Neural progenitor cell (in vitro differentiated cells): ENCODE data around the gene KCNK5. TPM values are rescaled to one million over a fixed set of nuclear protein-coding genes. Genes with fewer than 3 reads are reported as not detected.

Source experiments
- DNase-seq: peaks from one replicate; pipeline ENCODE4 v3.0.0-alpha.2; 2016; ENCODE audit warnings: low spot score
- H2AFZ ChIP-seq: fragments of 200-600 bp; sonication (generic); replicated peaks from 2 replicates; pipeline ENCODE4 v1.6.1; 2016; ENCODE audit warnings: antibody characterized with exemption
- H3F3A ChIP-seq: fragments of 200-600 bp; sonication (generic); 2 replicates; pipeline ENCODE4 v1.6.1; 2016; ENCODE audit warnings: antibody characterized with exemption, low read depth
- H3K27ac ChIP-seq: fragments of 200-600 bp; sonication (generic); 2 replicates; pipeline ENCODE4 v1.5.1; 2016; ENCODE audit warnings: mild to moderate bottlenecking
- H3K27me3 ChIP-seq: fragments of 200-600 bp; sonication (generic); 2 replicates; pipeline ENCODE4 v1.6.1; 2016; ENCODE audit warnings: mild to moderate bottlenecking, moderate library complexity
- H3K36me3 ChIP-seq: fragments of 200-600 bp; sonication (generic); 2 replicates; pipeline ENCODE4 v1.5.1; 2016
- H3K4me1 ChIP-seq: fragments of 200-600 bp; sonication (generic); 2 replicates; pipeline ENCODE4 v1.6.1; 2016; ENCODE audit warnings: mixed run types
- H3K4me2 ChIP-seq: fragments of 200-600 bp; sonication (generic); 2 replicates; pipeline ENCODE4 v1.6.1; 2016
- H3K4me3 ChIP-seq: fragments of 200-600 bp; sonication (generic); 2 replicates; pipeline ENCODE4 v1.5.1; 2016
- H3K79me2 ChIP-seq: fragments of 200-600 bp; sonication (generic); 2 replicates; pipeline ENCODE4 v1.6.1; 2016; ENCODE audit warnings: low read depth
- H3K9ac ChIP-seq: fragments of 200-600 bp; sonication (generic); 2 replicates; pipeline ENCODE4 v1.6.1; 2016
- H3K9me3 ChIP-seq: fragments of 200-600 bp; sonication (generic); 2 replicates; pipeline ENCODE4 v1.5.1; 2016; ENCODE audit warnings: low read depth
- H4K20me1 ChIP-seq: fragments of 200-600 bp; sonication (generic); 2 replicates; pipeline ENCODE4 v1.6.1; 2016; ENCODE audit warnings: low read depth
- H3K27ac Mint-ChIP-seq: 3 replicates; pipeline ENCODE4 v1.8.0; 2021; ENCODE audit warnings: mixed read lengths
- H3K27me3 Mint-ChIP-seq: 2 replicates; pipeline ENCODE4 v1.8.0; 2022; ENCODE audit warnings: low read depth, mild to moderate bottlenecking, inconsistent platforms, moderate library complexity, mixed read lengths; ENCODE audit not compliant: insufficient read depth
- H3K36me3 Mint-ChIP-seq: 3 replicates; pipeline ENCODE4 v1.8.0; 2021; ENCODE audit warnings: mixed read lengths
- H3K4me1 Mint-ChIP-seq: 3 replicates; pipeline ENCODE4 v1.8.0; 2021; ENCODE audit warnings: mixed read lengths
- H3K4me3 Mint-ChIP-seq: 3 replicates; pipeline ENCODE4 v1.8.0; 2021; ENCODE audit warnings: mild to moderate bottlenecking, moderate library complexity, mixed read lengths
- H3K9me3 Mint-ChIP-seq: 3 replicates; pipeline ENCODE4 v1.8.0; 2020; ENCODE audit warnings: mixed read lengths
- CTCF ChIP-seq: fragments of 200-600 bp; sonication (generic); IDR thresholded peaks from 2 replicates; pipeline ENCODE4 v1.5.1; 2017; ENCODE audit warnings: antibody characterized with exemption, mild to moderate bottlenecking
- EZH2 ChIP-seq: fragments of 200-600 bp; sonication (generic); IDR thresholded peaks from 2 replicates; pipeline ENCODE4 v1.6.1; 2017; ENCODE audit warnings: antibody characterized with exemption, mild to moderate bottlenecking, moderate library complexity
- EZH2phosphoT487 ChIP-seq: fragments of 200-600 bp; sonication (generic); IDR thresholded peaks from 2 replicates; pipeline ENCODE4 v1.6.1; 2017; ENCODE audit warnings: antibody characterized with exemption
- total RNA-seq: library from RNA; depleted of rRNA; stranded (reverse); fragments of >200 nt; gene quantifications from 2 replicates; pipeline ENCODE4 v1.2.3, GENCODE V29; 2015; ENCODE audit warnings: low replicate concordance

Gene KCNK5
- total RNA-seq, 1 donor from 2014 or later: 5.7 TPM

- H3K36me3 Mint-ChIP-seq: no peaks in the 10 kb centered on the region
- peaks cover 16% of the 10 kb centered on the region for H3K79me2 ChIP-seq
These were observed 2.4 kb upstream of the KCNK5 start for GRCh38 chr6:39231521-39232243.

GRCh38 chr6:39230654-39231035 lies 1.4 kb upstream of the KCNK5 start:
- Histone ChIP-seq H3K27me3 (peaks cover 37% of the 10 kb centered on the region), H3K9me3 (no peaks in the 10 kb centered on the region), H2AFZ (no peak overlapping the region), H4K20me1 (peaks cover 6% of the 10 kb centered on the region), H3F3A (peaks cover 15% of the 10 kb centered on the region), H3K4me1 (peaks cover 47% of the 10 kb centered on the region), H3K4me3 (no peak overlapping the region), H3K27ac (no peak overlapping the region), H3K36me3 (no peaks in the 10 kb centered on the region), H3K79me2 (peaks cover 21% of the 10 kb centered on the region), H3K9ac (no peak overlapping the region), H3K4me2 (no peak overlapping the region)
- peak overlapping the region; percentile 8 for H3K27ac Mint-ChIP-seq
- peak overlapping the region; percentile 89 for H3K4me3 Mint-ChIP-seq
- H3K36me3 Mint-ChIP-seq: peaks cover 3% of the 10 kb centered on the region
- TF ChIP-seq EZH2phosphoT487 (no peak), EZH2 (no peak), CTCF (no peak)
- H3K27me3 Mint-ChIP-seq: peaks cover 11% of the 10 kb centered on the region
- DNase-seq: no peak
- no peaks in the 10 kb centered on the region for H3K9me3 Mint-ChIP-seq
- H3K4me1 Mint-ChIP-seq: peaks cover 57% of the 10 kb centered on the region

More at GRCh38 chr6:39231521-39232243, 2.4 kb upstream of the KCNK5 start:
- H3K9ac ChIP-seq: no peak overlapping the region
- no peak overlapping the region for H3K4me3 ChIP-seq
- peaks cover 15% of the 10 kb centered on the region for H3F3A ChIP-seq
- H4K20me1 ChIP-seq: peaks cover 6% of the 10 kb centered on the region
- no peaks in the 10 kb centered on the region for H3K9me3 ChIP-seq
- Mint-ChIP-seq H3K27me3 (peaks cover 9% of the 10 kb centered on the region), H3K27ac (peak overlapping the region; percentile 97), H3K4me1 (peaks cover 48% of the 10 kb centered on the region), H3K4me3 (peak overlapping the region; percentile 25), H3K9me3 (no peaks in the 10 kb centered on the region)
- TF ChIP-seq EZH2 (no peak), EZH2phosphoT487 (no peak), CTCF (no peak)
- no peaks in the 10 kb centered on the region for H3K36me3 ChIP-seq
- no peak for DNase-seq
- peaks cover 34% of the 10 kb centered on the region for H3K27me3 ChIP-seq
- no peak overlapping the region for H3K27ac ChIP-seq
- H2AFZ ChIP-seq: peak overlapping the region; percentile 88
- peaks cover 38% of the 10 kb centered on the region for H3K4me1 ChIP-seq
- H3K4me2 ChIP-seq: peak overlapping the region; percentile 52

- peak; percentile 41 for DNase-seq
- H3K4me1 Mint-ChIP-seq: peaks cover 72% of the 10 kb centered on the region
- no peaks in the 10 kb centered on the region for H3K9me3 ChIP-seq
- H3K9ac ChIP-seq: no peak overlapping the region
- no peak overlapping the region for H3K27ac ChIP-seq
- peaks cover 35% of the 10 kb centered on the region for H3K79me2 ChIP-seq
- no peak overlapping the region for H3K27ac Mint-ChIP-seq
- TF ChIP-seq EZH2 (no peak), EZH2phosphoT487 (peak; percentile 11), CTCF (no peak)
- H3F3A ChIP-seq: peaks cover 15% of the 10 kb centered on the region
- H3K4me3 ChIP-seq: peak overlapping the region; percentile 66
- peaks cover 64% of the 10 kb centered on the region for H3K4me1 ChIP-seq
- peaks cover 3% of the 10 kb centered on the region for H3K36me3 Mint-ChIP-seq
- peak overlapping the region; percentile 89 for H3K4me3 Mint-ChIP-seq
- peak overlapping the region; percentile 89 for H2AFZ ChIP-seq
- H3K9me3 Mint-ChIP-seq: no peaks in the 10 kb centered on the region
- peak overlapping the region; percentile 94 for H3K4me2 ChIP-seq
- H3K36me3 ChIP-seq: no peaks in the 10 kb centered on the region
- H3K27me3 Mint-ChIP-seq: peaks cover 13% of the 10 kb centered on the region
- peaks cover 11% of the 10 kb centered on the region for H4K20me1 ChIP-seq
- peaks cover 37% of the 10 kb centered on the region for H3K27me3 ChIP-seq
These were observed 934 bp downstream of the KCNK5 start for GRCh38 chr6:39228111-39228971.
